ENCODE data around the gene IFNAR2. TPM values are rescaled to one million over a fixed set of nuclear protein-coding genes. Genes with fewer than 3 reads are reported as not detected.
"Not testable (repeated sequence)": the region's sequence is repeated elsewhere in the genome, so short reads cannot be mapped to it uniquely, and the experiment has no call there.

Gene IFNAR2
- polyA plus RNA-seq, 1 donor, result 12.8 TPM

GRCh38 chr21:33217138-33217520 is 12.6 kb upstream of the IFNAR2 start:
- no peak for DNase-seq

GRCh38 chr21:33219300-33219699 is 10.4 kb upstream of the IFNAR2 start:
- no peak for DNase-seq

GRCh38 chr21:33219954-33220353 is 9.8 kb upstream of the IFNAR2 start:
- no peak for DNase-seq

GRCh38 chr21:33225376-33225775 is 4.4 kb upstream of the IFNAR2 start:
- not testable (repeated sequence) for DNase-seq

- no peak for DNase-seq
These were observed 1.3 kb upstream of the IFNAR2 start for GRCh38 chr21:33228455-33228854.

- no peak for DNase-seq
These were observed 497 bp upstream of the IFNAR2 start for GRCh38 chr21:33229099-33229783.

- peak; percentile 46 for DNase-seq
These were observed 997 bp downstream of the IFNAR2 start for GRCh38 chr21:33230545-33231324.

GRCh38 chr21:33231526-33231925 is 1.8 kb downstream of the IFNAR2 start:
- no peak for DNase-seq

GRCh38 chr21:33232291-33233034 is 2.7 kb downstream of the IFNAR2 start:
- no peak for DNase-seq

- DNase-seq, result no peak
These were observed 5.1 kb downstream of the IFNAR2 start for GRCh38 chr21:33234635-33235520.

GRCh38 chr21:33236013-33236686 is 6.4 kb downstream of the IFNAR2 start:
- DNase-seq, result no peak

GRCh38 chr21:33236766-33237165 is 7.0 kb downstream of the IFNAR2 start:
- DNase-seq, result no peak

- DNase-seq, result no peak
These were observed 7.7 kb downstream of the IFNAR2 start for GRCh38 chr21:33237486-33237885.

GRCh38 chr21:33238146-33238545 is 8.4 kb downstream of the IFNAR2 start:
- no peak for DNase-seq

- no peak for DNase-seq
These were observed 9.0 kb downstream of the IFNAR2 start for GRCh38 chr21:33238565-33239255.

- not testable (repeated sequence) for DNase-seq
These were observed 9.9 kb downstream of the IFNAR2 start for GRCh38 chr21:33239559-33240127.

GRCh38 chr21:33240404-33240803 is 10.7 kb downstream of the IFNAR2 start:
- DNase-seq, result no peak

GRCh38 chr21:33241846-33242245 is 12.1 kb downstream of the IFNAR2 start:
- DNase-seq, result no peak

GRCh38 chr21:33242846-33243245 is 13.1 kb downstream of the IFNAR2 start:
- not testable (repeated sequence) for DNase-seq

- DNase-seq, result no peak
These were observed 14.5 kb downstream of the IFNAR2 start for GRCh38 chr21:33244082-33244778.

Measured in hindlimb muscle (tissue), 1 donor.